Measurements from ENCODE around the gene INTS15. TPM values are rescaled to one million over a fixed set of nuclear protein-coding genes. Genes with fewer than 3 reads are reported as not detected.
"Not testable (repeated sequence)": the region's sequence is repeated elsewhere in the genome, so short reads cannot be mapped to it uniquely, and the experiment has no call there.

Gene INTS15
- total RNA-seq, 2 experiments from 2014 or later, result 31.9 to 35.0 TPM

DNA sequence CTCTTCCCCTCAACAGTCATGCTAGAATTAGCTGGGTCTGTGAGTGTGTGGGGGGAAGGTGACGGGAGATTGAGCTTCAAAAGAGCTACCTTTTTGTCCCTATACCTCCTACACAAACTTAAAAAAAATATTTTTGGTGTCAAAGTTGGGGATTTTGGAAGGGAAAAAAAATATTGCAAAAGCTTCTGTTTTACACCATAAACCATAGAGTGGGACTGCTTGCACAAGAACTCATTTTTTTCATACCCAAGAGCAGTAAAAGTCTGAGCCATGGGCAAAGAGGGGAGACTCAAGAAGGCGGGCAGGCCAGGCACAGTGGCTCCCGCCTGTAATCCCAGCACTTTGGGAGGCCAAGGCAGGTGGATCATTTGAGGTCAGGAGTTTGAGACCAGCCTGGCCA lies 21.9 kb upstream of the INTS15 start:
- Mint-ChIP-seq H3K27ac (no peak overlapping the region), H3K27me3 (peaks cover 3% of the 10 kb centered on the region), H3K36me3 (no peaks in the 10 kb centered on the region), H3K9me3 (no peaks in the 10 kb centered on the region), H3K4me3 (no peak overlapping the region), H3K4me1 (peaks cover 3% of the 10 kb centered on the region)
- DNase-seq, result no peak

DNA sequence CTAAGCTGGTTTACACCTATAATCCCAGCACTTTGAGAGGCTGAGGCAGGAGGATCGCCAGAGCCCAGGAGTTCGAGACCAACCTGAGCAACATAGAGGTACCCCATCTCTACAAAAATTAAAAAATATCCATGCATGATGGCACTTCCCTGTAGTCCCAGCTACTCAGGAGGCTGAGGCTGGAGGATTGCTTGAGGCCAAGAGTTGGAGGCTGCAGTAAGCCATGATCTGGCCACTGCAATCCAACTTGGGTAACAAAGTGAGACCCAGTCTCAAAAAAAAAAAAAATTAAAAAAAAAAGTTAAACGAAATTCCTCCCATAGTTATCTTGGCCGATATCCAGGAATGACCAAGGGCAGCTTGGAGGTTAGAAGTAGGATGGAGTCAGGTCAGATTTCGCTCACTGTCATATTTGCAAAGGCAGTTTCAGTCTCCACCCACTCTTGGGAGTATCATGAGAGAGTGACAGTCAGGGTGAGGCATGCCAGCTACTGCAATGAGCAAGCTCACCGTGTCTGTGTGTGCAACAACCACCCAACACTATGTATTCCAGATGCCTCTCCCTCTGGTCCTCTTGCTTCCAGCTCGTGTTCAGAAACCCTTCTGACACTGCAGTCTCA lies 18.6 kb upstream of the INTS15 start:
- no peak for DNase-seq
- Mint-ChIP-seq H3K4me3 (no peak overlapping the region), H3K9me3 (no peaks in the 10 kb centered on the region), H3K36me3 (no peaks in the 10 kb centered on the region), H3K27me3 (peaks cover 3% of the 10 kb centered on the region), H3K4me1 (peaks cover 3% of the 10 kb centered on the region), H3K27ac (no peak overlapping the region)

GRCh38 chr7:6575281-6576023 lies 14.4 kb upstream of the INTS15 start:
- Mint-ChIP-seq H3K27ac (no peak overlapping the region), H3K4me3 (peak overlapping the region; percentile 83), H3K27me3 (peaks cover 3% of the 10 kb centered on the region), H3K9me3 (no peaks in the 10 kb centered on the region), H3K4me1 (peaks cover 13% of the 10 kb centered on the region), H3K36me3 (peaks cover 3% of the 10 kb centered on the region)
- DNase-seq, result no peak

DNA sequence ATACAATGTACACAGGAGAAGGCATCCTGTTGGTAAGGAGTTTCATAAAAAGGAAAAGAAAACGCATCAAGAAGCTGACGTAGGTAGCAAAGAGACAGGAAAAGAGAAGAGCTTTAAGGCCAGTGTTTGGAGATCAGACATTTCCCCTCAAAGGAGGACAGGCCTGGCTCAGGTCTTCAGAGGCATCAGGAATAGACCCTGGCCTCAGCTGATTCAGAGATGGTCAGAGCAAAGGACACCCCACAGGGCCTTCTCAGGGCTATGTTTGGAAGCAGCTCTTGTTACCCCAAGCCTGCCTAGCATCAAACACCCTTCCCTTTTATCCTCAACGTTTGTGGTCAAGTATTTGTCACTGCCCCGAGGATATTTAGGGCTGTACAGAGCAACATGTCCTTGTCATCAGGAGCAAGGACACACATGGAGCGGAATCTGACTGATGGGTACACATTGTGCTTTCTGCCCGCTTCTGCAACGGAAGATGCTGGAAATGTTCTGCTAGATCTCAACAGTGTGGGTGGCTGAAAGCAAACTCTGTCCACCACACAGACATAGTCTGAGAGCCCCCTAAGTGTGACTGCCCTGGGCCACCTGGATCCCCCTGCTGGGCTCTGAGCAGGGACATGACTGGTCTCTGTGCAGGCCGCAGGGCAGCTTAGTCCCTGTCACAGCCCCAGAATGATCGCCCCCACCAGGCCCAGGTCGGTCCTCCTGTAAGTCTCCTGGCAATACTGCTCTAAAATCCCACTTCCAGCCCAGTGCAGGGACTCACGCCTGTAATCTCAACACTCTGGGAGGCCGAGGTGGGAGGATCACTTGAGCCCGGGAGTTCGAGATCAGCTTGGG lies 13.6 kb upstream of the INTS15 start:
- DNase-seq, result no peak
- peak overlapping the region; percentile 83 for H3K4me3 Mint-ChIP-seq
- H3K4me1 Mint-ChIP-seq, result peaks cover 18% of the 10 kb centered on the region
- peaks cover 3% of the 10 kb centered on the region for H3K27me3 Mint-ChIP-seq
- peaks cover 5% of the 10 kb centered on the region for H3K36me3 Mint-ChIP-seq
- H3K27ac Mint-ChIP-seq, result peak overlapping the region; percentile 12
- no peaks in the 10 kb centered on the region for H3K9me3 Mint-ChIP-seq

DNA sequence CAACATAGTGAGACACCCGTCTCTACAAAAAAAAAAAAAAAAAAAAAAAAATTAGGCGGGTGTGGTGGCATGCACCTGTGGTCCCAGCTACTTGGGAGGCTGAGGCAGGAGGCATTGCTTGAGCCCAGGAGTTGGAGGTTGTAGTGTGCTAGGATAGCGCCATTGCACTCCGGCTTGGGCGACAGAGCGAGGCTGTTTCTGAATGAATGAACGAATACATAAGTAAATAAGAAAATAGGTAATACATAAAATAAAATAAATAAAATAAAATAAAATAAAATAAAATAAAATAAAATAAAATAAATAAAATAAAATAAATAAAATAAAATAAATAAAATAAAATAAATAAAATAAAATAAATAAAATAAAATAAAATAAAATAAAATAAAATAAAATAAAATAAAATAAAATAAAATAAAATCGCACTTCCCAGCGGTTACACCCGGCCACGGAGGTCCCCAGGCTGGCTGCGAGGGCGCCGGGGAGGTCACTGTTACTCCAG lies 12.9 kb upstream of the INTS15 start:
- peaks cover 20% of the 10 kb centered on the region for H3K4me1 Mint-ChIP-seq
- peak overlapping the region; percentile 82 for H3K27ac Mint-ChIP-seq
- DNase-seq, H3K27me3 Mint-ChIP-seq, H3K9me3 Mint-ChIP-seq, H3K36me3 Mint-ChIP-seq: not testable (repeated sequence)
- peak overlapping the region; percentile 83 for H3K4me3 Mint-ChIP-seq

DNA sequence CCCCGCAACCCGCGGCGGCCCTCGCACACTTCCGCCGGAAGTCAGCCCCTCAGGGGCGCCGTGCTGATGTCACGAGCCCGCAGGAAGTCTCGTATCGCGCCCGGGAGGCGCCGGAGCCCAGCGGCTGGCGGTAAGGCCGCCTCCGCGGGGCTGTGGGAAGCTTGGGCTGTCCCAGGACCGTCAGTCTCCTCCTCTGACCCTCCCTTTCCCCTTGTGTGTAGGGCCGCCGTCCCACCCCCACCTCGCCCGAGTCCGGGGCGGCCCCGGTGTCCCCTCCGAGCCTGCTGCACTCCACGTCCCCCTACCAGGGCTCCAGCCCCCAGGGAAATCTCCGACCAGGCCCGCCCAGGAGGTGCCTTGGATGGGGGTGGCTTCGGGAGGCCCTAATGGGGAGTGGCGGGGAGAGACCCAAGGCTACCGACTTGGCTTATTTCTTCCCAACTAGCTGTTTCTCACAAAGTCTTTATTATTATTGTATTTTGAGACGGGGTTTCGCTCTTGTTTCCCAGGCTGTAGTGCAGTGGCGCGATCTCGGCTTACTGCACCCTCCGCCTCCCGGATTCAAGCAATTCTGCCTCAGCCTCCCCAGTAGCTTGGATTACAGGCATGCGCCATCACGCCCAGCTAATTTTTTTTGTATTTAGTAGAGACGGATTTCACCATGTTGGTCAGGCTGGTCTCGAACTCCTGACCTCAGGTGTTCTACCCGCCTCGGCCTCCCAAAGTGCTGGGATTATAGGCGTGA lies 12.3 kb upstream of the INTS15 start, which contains the start of gene ZDHHC4:
ZDHHC4 (plus strand) TSS at position 86 of the 745 bp plus-strand sequence. CDS start 3,108 bp downstream, outside the sequence.
- peaks cover 20% of the 10 kb centered on the region for H3K4me1 Mint-ChIP-seq
- peak within 1 kb of the TSS; percentile 83 for H3K4me3 Mint-ChIP-seq
- no peaks in the 10 kb centered on the region for H3K9me3 Mint-ChIP-seq
- H3K27me3 Mint-ChIP-seq, result peaks cover 3% of the 10 kb centered on the region
- H3K27ac Mint-ChIP-seq, result peak within 1 kb of the TSS; percentile 86
- peak; percentile 93 for DNase-seq
- H3K36me3 Mint-ChIP-seq, result peaks cover 5% of the 10 kb centered on the region

- Mint-ChIP-seq H3K4me1 (peaks cover 20% of the 10 kb centered on the region), H3K9me3 (no peaks in the 10 kb centered on the region), H3K4me3 (peak overlapping the region; percentile 83), H3K27me3 (no peaks in the 10 kb centered on the region), H3K36me3 (peaks cover 5% of the 10 kb centered on the region), H3K27ac (peak overlapping the region; percentile 38)
- DNase-seq, result no peak
Measured at GRCh38 chr7:6578114-6579084, 11.4 kb upstream of the INTS15 start.

DNA sequence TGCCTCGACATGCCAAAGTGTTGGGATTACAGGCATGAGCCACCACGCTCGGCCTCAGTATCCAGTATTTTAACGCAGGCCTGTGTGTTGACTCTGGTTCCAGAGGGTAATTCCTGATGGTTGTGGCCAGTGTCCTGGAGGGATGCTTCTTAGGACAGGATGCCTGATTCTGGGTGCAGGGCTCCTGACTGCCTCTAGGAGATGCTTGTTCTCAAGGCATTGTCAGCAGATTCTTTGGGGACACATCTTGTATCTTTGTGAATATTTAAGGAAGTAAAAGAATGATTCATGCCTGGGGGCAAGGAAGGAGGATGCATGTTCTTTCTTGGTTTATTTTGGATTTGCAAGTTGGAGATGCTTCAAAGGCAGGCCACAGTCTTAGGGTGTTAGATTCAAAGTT lies 10.4 kb upstream of the INTS15 start:
- H3K36me3 Mint-ChIP-seq, result peaks cover 8% of the 10 kb centered on the region
- H3K9me3 Mint-ChIP-seq, result no peaks in the 10 kb centered on the region
- DNase-seq, result no peak
- peak overlapping the region; percentile 83 for H3K4me3 Mint-ChIP-seq
- no peak overlapping the region for H3K27ac Mint-ChIP-seq
- no peaks in the 10 kb centered on the region for H3K27me3 Mint-ChIP-seq
- peaks cover 20% of the 10 kb centered on the region for H3K4me1 Mint-ChIP-seq

DNA sequence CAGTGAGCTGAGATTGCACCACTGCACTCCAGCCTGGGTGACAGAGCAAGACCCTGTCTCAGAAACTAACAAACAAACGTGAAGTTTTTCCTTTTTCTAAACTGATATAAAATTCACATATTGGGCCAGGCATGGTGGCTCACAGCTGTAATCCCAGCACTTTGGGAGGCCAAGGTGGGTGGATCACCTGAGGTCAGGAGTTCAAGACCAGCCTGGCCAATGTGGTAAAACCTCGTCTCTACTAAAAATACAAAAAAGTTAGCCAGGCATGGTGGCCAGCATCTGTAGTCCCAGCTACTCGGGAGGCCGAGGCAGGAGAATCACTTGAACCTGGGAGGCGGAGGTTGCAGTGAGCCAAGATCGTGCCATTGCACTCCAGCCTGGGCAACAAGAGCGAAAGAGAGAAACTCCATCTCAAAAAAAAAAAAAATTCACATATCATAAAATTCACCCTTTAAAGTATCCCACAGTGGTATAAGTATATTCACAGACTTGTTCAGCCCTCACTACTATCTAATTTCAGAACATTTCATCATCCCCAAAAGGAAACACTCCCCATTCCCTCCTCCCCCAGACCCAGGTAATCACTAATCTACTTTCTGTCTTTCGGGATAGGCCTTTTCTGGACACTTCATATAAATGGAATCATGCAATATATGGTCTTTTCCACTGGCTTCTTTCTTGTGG lies 3.9 kb upstream of the INTS15 start:
- H3K4me3 Mint-ChIP-seq, DNase-seq, H3K9me3 Mint-ChIP-seq, H3K27ac Mint-ChIP-seq, H3K27me3 Mint-ChIP-seq: not testable (repeated sequence)
- peaks cover 16% of the 10 kb centered on the region for H3K4me1 Mint-ChIP-seq
- H3K36me3 Mint-ChIP-seq, result peaks cover 29% of the 10 kb centered on the region

DNA sequence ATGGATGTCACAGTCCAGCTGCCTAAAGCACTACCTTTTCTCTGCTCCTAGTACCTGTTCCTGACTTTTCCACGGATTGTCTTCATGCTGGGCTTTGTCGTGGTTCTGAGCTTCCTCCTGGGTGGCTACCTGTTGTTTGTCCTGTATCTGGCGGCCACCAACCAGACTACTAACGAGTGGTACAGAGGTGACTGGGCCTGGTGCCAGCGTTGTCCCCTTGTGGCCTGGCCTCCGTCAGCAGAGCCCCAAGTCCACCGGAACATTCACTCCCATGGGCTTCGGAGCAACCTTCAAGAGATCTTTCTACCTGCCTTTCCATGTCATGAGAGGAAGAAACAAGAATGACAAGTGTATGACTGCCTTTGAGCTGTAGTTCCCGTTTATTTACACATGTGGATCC lies 1.3 kb upstream of the INTS15 start:
- no peak overlapping the region for H3K4me3 Mint-ChIP-seq
- H3K27ac Mint-ChIP-seq, result peak overlapping the region; percentile 31
- no peaks in the 10 kb centered on the region for H3K9me3 Mint-ChIP-seq

DNA sequence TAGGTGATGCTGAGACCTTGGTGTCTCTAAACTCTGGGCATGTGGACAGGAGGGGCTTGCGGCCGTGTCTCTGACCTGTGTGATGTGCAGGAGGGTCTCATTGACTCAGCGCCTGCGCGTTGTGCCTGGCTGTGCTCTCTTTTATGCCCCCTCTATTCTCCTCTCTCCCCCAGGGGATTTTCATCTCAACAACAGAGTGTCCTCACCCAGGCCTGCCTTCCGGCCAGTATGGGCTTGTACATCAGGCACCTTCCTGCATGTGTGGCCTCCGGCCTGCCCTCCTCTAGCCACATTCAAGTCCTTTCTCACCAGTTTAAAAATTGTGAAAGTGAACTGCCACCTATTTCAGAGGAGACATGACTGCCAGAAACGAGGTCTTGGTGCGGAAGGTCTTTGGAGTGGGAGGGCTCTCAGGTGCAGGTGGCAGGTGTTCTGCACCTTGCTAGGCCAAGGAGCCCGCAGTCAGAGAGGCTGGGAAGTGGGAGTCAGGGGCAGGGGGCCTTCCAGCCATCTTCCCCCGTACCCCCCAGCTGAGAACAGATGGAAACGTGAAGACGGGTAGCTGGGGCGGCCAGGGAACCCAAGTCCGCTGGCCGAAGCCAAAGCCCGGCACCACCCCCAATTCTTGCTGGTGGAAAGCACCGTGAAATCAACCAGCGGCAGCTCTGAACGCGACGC lies 531 bp upstream of the INTS15 start:
- no peak for DNase-seq
- H3K4me1 Mint-ChIP-seq, result peaks cover 22% of the 10 kb centered on the region
- peaks cover 41% of the 10 kb centered on the region for H3K36me3 Mint-ChIP-seq
- no peaks in the 10 kb centered on the region for H3K9me3 Mint-ChIP-seq
- peak overlapping the region; percentile 67 for H3K4me3 Mint-ChIP-seq
- H3K27ac Mint-ChIP-seq, result peak overlapping the region; percentile 60
- no peaks in the 10 kb centered on the region for H3K27me3 Mint-ChIP-seq

More for the DNA sequence above, 1.3 kb upstream of the INTS15 start:
- Mint-ChIP-seq H3K36me3 (peaks cover 40% of the 10 kb centered on the region), H3K4me1 (peaks cover 21% of the 10 kb centered on the region), H3K27me3 (no peaks in the 10 kb centered on the region)
- no peak for DNase-seq

DNA sequence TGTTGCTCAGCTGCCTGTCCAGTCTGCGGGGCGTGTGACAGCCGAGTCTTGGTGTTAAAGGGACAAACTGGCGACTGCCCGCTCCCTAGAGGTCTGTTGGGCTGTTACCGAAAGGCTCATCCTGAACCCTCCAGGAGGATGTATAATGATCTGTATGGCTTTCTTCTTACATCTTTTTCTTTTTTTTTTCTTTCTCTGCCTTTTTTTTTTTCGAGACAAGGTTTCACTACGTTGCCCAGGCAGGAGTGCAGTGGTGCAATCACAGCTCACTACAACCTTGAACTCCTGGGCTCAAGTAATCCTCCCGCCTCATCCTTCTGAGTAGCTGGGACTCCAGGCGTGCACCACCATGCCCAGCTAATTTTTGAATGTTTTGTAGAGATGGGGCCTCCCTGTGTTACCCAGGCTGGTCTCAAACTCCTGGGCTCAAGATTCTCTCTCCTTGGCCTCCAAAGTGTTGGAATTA lies 857 bp downstream of the INTS15 start:
- Mint-ChIP-seq H3K4me3 (peak overlapping the region; percentile 98), H3K27me3 (no peaks in the 10 kb centered on the region), H3K4me1 (peaks cover 23% of the 10 kb centered on the region), H3K27ac (peak overlapping the region; percentile 85), H3K36me3 (peaks cover 36% of the 10 kb centered on the region), H3K9me3 (no peaks in the 10 kb centered on the region)
- no peak for DNase-seq

Data from activated naive CD8-positive, alpha-beta T cell treated with anti-CD3 and anti-CD28 coated beads for 36 hours (primary cell).